ENCODE measurements around the gene DSCAM.

Gene DSCAM

DNA sequence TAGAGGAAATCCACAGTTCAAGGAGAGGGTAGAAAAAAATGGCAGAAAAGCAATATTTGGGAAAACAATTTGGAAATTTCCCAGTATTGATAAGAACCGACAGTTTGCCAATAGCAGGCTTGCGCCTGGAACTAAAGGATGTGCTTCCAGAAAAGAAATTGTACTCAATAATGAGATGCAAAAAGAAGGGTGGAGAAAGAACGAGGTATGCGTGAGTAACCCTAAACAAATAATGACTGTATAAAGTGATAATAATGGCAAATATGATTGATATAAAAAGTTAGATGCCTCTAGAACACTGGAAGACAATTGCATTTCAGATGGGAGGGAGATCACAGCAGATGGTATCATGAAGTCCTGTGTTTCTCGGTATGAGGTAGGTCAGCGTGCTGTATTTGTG is 458.9 kb downstream of the DSCAM start:
- H3K4me3 ChIP-seq (replicated peaks in 1 of 2; ENCODE audit: low read depth in 2 of 2, low read length in 2 of 2), result no peak overlapping the region
- TF ChIP-seq, protein P1, sequence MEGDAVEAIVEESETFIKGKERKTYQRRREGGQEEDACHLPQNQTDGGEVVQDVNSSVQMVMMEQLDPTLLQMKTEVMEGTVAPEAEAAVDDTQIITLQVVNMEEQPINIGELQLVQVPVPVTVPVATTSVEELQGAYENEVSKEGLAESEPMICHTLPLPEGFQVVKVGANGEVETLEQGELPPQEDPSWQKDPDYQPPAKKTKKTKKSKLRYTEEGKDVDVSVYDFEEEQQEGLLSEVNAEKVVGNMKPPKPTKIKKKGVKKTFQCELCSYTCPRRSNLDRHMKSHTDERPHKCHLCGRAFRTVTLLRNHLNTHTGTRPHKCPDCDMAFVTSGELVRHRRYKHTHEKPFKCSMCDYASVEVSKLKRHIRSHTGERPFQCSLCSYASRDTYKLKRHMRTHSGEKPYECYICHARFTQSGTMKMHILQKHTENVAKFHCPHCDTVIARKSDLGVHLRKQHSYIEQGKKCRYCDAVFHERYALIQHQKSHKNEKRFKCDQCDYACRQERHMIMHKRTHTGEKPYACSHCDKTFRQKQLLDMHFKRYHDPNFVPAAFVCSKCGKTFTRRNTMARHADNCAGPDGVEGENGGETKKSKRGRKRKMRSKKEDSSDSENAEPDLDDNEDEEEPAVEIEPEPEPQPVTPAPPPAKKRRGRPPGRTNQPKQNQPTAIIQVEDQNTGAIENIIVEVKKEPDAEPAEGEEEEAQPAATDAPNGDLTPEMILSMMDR (IDR thresholded peaks at IDR 0.05; ENCODE audit: low read depth, low read length), result no peak
- DNase-seq (ENCODE audit: low read depth in 2 of 2), result no peak

DNA sequence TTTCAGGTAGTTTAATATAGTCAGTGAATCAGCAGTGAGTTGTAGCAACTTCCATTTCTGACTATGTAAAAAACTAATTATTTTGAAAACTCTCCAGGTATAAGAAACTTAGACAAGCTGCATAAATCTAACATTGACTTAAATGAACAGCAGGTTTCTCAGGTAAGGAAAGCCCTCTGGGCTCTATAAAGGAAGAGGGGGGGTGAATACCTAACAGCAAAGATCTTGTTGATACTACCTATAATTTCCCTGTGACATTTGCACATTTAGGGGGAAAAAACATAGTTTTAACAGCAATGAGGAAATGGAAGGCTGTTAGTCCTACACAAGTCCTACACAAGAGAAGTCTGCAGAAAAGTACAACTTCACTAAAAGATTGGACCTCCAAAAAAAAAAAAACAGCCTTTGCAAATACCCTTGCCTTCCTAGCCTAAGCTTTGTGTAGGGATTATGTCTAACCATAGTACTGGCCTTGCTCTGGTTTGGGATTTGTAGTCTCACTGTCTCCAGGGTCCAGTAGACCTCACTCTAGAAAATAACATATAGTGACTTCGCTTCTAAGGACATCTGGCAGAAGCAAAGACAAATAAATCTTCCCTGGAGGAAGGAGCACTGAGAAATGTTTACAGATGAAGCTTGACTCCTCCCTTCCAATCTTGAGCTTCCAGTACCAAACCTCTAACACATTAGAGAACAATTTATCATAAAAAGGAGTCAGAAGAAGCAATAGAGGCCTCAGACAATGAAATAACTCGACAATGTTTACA is 459.8 kb downstream of the DSCAM start:
- no peak overlapping the region for H3K4me3 ChIP-seq (replicated peaks in 1 of 2; ENCODE audit: low read depth in 2 of 2, low read length in 2 of 2)
- TF ChIP-seq, protein P1 (IDR thresholded peaks at IDR 0.05; ENCODE audit: low read depth, low read length), result no peak
- DNase-seq (ENCODE audit: low read depth in 2 of 2), result no peak

DNA sequence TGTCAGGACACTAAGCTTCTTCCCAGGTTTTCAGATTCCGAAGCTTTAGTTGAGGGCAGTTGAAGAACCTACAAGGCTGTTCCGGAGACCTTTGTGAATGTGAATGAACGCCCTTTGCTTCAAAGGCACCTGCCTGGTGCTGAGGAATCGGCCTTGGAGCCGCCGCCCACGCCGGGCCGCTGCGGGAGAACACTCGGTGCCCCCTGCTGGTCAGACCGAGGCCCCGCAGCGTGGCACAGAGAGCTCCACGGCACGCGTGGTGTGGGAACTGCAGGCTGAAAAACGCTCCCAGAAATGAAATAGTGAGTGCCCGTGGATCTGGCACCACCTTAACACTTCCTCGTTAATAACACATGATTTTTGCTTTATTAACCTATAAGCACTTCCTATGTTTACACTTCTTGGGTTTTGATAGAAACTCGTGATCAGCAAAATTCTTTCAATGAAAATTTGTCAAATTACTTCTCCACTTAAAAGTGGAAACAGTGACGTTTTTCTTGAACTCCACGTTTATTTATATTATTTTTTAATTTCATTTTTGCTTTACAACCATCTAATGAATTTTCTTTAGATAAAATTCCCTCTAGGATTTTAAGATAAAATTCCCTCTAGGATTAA is 460.6 kb downstream of the DSCAM start:
- DNase-seq (ENCODE audit: low read depth in 2 of 2), result no peak
- TF ChIP-seq, protein P1 (IDR thresholded peaks at IDR 0.05; ENCODE audit: low read depth, low read length), result peak; percentile 47
- H3K4me3 ChIP-seq (replicated peaks in 1 of 2; ENCODE audit: low read depth in 2 of 2, low read length in 2 of 2), result no peak overlapping the region

DNA sequence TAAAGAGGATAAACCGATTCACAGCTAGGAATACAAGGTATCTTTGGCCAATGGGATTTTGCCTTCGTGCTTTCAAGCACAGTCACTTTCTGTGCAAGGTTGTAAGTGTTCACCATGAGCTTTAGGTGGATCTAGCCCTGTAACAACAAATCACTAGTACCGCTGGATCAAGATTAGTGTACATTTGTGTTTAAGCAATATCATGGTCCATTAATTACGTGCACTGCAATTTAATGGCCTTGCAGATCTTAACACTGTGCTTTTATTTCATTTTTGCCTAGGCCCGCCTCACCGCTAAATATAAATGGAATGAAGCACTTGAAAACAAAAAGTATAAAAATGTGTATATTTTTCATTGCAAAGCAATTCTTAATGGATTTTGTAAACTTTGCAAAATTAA is 461.1 kb downstream of the DSCAM start:
- no peak overlapping the region for H3K4me3 ChIP-seq (replicated peaks in 1 of 2; ENCODE audit: low read depth in 2 of 2, low read length in 2 of 2)
- no peak for DNase-seq (ENCODE audit: low read depth in 2 of 2)

DNA sequence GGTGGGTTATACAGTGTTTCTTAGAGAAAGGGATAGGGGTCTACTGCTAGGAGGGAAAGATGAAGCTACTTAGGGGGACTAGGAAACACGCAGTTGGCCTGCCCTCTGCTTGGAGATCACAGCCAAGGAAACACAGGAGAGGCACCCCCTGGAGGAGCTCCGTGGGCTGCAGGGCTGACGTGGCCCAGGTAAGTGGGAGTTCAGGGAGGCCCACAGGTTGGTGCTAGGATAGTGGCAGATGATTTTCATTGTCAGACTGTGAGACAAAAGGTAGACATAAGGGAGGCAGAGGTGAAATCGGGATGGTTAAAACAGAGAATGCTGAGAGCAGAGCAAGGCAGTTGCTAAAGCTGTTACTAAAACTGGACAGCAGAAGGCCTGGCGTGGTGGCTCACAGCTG is 463.0 kb downstream of the DSCAM start:
- TF ChIP-seq, protein P1 (IDR thresholded peaks at IDR 0.05; ENCODE audit: low read depth, low read length), result no peak
- no peak for DNase-seq (ENCODE audit: low read depth in 2 of 2)

More for the DNA sequence above, 461.1 kb downstream of the DSCAM start:
- TF ChIP-seq, protein P1 (IDR thresholded peaks at IDR 0.05; ENCODE audit: low read depth, low read length), result no peak

DNA sequence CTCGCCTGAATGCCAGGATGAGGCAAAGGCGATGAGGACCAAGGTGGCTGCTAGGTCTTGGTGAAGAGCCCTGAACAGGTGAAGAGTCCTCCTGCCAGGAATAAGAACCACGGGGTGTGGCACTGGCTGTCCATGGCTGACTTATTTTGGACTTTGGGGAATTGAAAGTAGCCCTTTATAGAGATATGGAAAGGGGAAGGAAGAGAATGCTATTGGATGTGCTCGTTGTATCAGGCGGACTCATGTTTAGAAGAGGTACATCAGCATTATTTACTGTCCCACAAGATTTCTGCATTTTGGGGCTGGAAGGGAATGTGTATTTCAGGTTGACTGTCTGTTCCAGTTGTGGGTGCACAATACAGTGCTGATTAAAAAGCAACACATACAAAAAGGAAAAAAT is 465.8 kb downstream of the DSCAM start:
- H3K4me3 ChIP-seq (replicated peaks in 1 of 2; ENCODE audit: low read depth in 2 of 2, low read length in 2 of 2), result no peak overlapping the region

More for the DNA sequence above, 463.0 kb downstream of the DSCAM start:
- no peak overlapping the region for H3K4me3 ChIP-seq (replicated peaks in 1 of 2; ENCODE audit: low read depth in 2 of 2, low read length in 2 of 2)

More for the DNA sequence above, 465.8 kb downstream of the DSCAM start:
- DNase-seq (ENCODE audit: low read depth in 2 of 2), result no peak
- TF ChIP-seq, protein P1 (IDR thresholded peaks at IDR 0.05; ENCODE audit: low read depth, low read length), result no peak
